SK-N-MC (cell line): Measurements from ENCODE around the gene TMEM128.

ENCODE experiments used
- EZH2 ChIP-seq: fragments of 200-600 bp; sonication (generic); IDR thresholded peaks from one replicate; pipeline ENCODE4 v1.6.1; 2017; ENCODE audit warnings: antibody characterized with exemption
- POLR2AphosphoS5 ChIP-seq: IDR thresholded peaks from 2 replicates; pipeline ENCODE4 v1.6.1; 2012; ENCODE audit warnings: mild to moderate bottlenecking, low read depth, low read length, borderline replicate concordance

- peak; percentile 90 for TF ChIP-seq EZH2
- no peak for TF ChIP-seq POLR2AphosphoS5
Measured at GRCh38 chr4:4227510-4228355, 20.3 kb downstream of the TMEM128 start.
